Parathyroid adenoma (tissue), 2 donors: ENCODE data around the gene MYOD1.

Experiments used
- H2AFZ ChIP-seq: fragments of 300-600 bp; sonication (generic); one replicate; pipeline ENCODE4 v1.7.0; 2017; ENCODE audit warnings: antibody characterized with exemption, mild to moderate bottlenecking
- H3K27ac ChIP-seq: fragments of 300-600 bp; sonication (generic); one replicate; pipeline ENCODE4 v1.7.0; 2017
- H3K27me3 ChIP-seq: fragments of 300-600 bp; sonication (generic); one replicate; pipeline ENCODE4 v1.7.0; 2017; ENCODE audit warnings: low read length; ENCODE audit not compliant: control insufficient read depth, insufficient read depth
- H3K36me3 ChIP-seq: fragments of 300-600 bp; sonication (generic); one replicate; pipeline ENCODE4 v1.7.0; 2017; ENCODE audit warnings: low read length; ENCODE audit not compliant: control insufficient read depth, insufficient read depth
- H3K4me1 ChIP-seq: fragments of 300-600 bp; sonication (generic); one replicate; pipeline ENCODE4 v1.7.0; 2017; ENCODE audit warnings: control low read depth
- H3K4me2 ChIP-seq: fragments of 300-600 bp; sonication (generic); one replicate; pipeline ENCODE4 v1.7.0; 2017; ENCODE audit warnings: low read length
- H3K4me3 ChIP-seq: fragments of 300-600 bp; sonication (generic); one replicate; pipeline ENCODE4 v1.7.0; 2017; ENCODE audit warnings: low read depth, low read length
- H3K79me2 ChIP-seq: fragments of 300-600 bp; sonication (generic); one replicate; pipeline ENCODE4 v1.7.0; 2017; ENCODE audit warnings: control low read depth
- H3K9ac ChIP-seq: fragments of 300-600 bp; sonication (generic); one replicate; pipeline ENCODE4 v1.7.0; 2017; ENCODE audit warnings: mild to moderate bottlenecking
- H3K9me3 ChIP-seq: fragments of 300-600 bp; sonication (generic); one replicate; pipeline ENCODE4 v1.7.0; 2017; ENCODE audit warnings: low read length; ENCODE audit not compliant: control insufficient read depth
- CTCF ChIP-seq: fragments of 300-600 bp; sonication (generic); IDR thresholded peaks from one replicate; pipeline ENCODE4 v1.7.0; 2017; ENCODE audit warnings: antibody characterized with exemption, mild to moderate bottlenecking
- donor health status: primary hyperparathyroidism.

The MYOD1 gene

GRCh38 chr11:17750013-17750800 is 30.8 kb downstream of the MYOD1 start:
- no peak overlapping the region for H3K4me2 ChIP-seq
- H3K36me3 ChIP-seq: no peaks in the 10 kb centered on the region
- no peak for TF ChIP-seq CTCF
- no peaks in the 10 kb centered on the region for H3K79me2 ChIP-seq
- H3K27ac ChIP-seq: no peak overlapping the region
- no peak overlapping the region for H2AFZ ChIP-seq
- no peak overlapping the region for H3K9ac ChIP-seq
- H3K27me3 ChIP-seq: no peaks in the 10 kb centered on the region
- H3K4me3 ChIP-seq: no peak overlapping the region
- H3K9me3 ChIP-seq: no peaks in the 10 kb centered on the region
- H3K4me1 ChIP-seq: no peaks in the 10 kb centered on the region

GRCh38 chr11:17750801-17751165 is 31.4 kb downstream of the MYOD1 start:
- H3K36me3 ChIP-seq: no peaks in the 10 kb centered on the region
- no peak overlapping the region for H3K4me2 ChIP-seq
- TF ChIP-seq CTCF: no peak
- no peak overlapping the region for H3K4me3 ChIP-seq
- H3K9me3 ChIP-seq: no peaks in the 10 kb centered on the region
- no peaks in the 10 kb centered on the region for H3K79me2 ChIP-seq
- no peak overlapping the region for H3K9ac ChIP-seq
- H3K27ac ChIP-seq: no peak overlapping the region
- no peak overlapping the region for H2AFZ ChIP-seq
- H3K27me3 ChIP-seq: no peaks in the 10 kb centered on the region
- no peaks in the 10 kb centered on the region for H3K4me1 ChIP-seq

GRCh38 chr11:17751558-17751957 is 32.2 kb downstream of the MYOD1 start:
- H3K27me3 ChIP-seq: no peaks in the 10 kb centered on the region
- H3K79me2 ChIP-seq: no peaks in the 10 kb centered on the region
- H3K4me1 ChIP-seq: no peaks in the 10 kb centered on the region
- H3K36me3 ChIP-seq: no peaks in the 10 kb centered on the region
- no peak overlapping the region for H3K27ac ChIP-seq
- no peaks in the 10 kb centered on the region for H3K9me3 ChIP-seq
- TF ChIP-seq CTCF: no peak
- H3K9ac ChIP-seq: no peak overlapping the region
- no peak overlapping the region for H2AFZ ChIP-seq
- no peak overlapping the region for H3K4me3 ChIP-seq
- no peak overlapping the region for H3K4me2 ChIP-seq

- H3K79me2 ChIP-seq: no peaks in the 10 kb centered on the region
- H3K36me3 ChIP-seq: no peaks in the 10 kb centered on the region
- no peak overlapping the region for H3K9ac ChIP-seq
- no peaks in the 10 kb centered on the region for H3K4me1 ChIP-seq
- no peak overlapping the region for H2AFZ ChIP-seq
- H3K27me3 ChIP-seq: no peaks in the 10 kb centered on the region
- H3K9me3 ChIP-seq: no peaks in the 10 kb centered on the region
- no peak overlapping the region for H3K4me3 ChIP-seq
- no peak overlapping the region for H3K27ac ChIP-seq
- no peak for TF ChIP-seq CTCF
- no peak overlapping the region for H3K4me2 ChIP-seq
These were observed 32.8 kb downstream of the MYOD1 start for GRCh38 chr11:17752144-17752543.

GRCh38 chr11:17753153-17753552 is 33.8 kb downstream of the MYOD1 start:
- Histone ChIP-seq H3K36me3 (no peaks in the 10 kb centered on the region), H3K9ac (no peak overlapping the region), H2AFZ (no peak overlapping the region), H3K9me3 (no peaks in the 10 kb centered on the region), H3K27me3 (no peaks in the 10 kb centered on the region), H3K4me3 (no peak overlapping the region), H3K27ac (no peak overlapping the region), H3K4me2 (no peak overlapping the region), H3K79me2 (no peaks in the 10 kb centered on the region), H3K4me1 (no peaks in the 10 kb centered on the region)
- TF ChIP-seq CTCF: no peak
